ENCODE results near the gene PRADC1.

- TF ChIP-seq, protein P1, sequence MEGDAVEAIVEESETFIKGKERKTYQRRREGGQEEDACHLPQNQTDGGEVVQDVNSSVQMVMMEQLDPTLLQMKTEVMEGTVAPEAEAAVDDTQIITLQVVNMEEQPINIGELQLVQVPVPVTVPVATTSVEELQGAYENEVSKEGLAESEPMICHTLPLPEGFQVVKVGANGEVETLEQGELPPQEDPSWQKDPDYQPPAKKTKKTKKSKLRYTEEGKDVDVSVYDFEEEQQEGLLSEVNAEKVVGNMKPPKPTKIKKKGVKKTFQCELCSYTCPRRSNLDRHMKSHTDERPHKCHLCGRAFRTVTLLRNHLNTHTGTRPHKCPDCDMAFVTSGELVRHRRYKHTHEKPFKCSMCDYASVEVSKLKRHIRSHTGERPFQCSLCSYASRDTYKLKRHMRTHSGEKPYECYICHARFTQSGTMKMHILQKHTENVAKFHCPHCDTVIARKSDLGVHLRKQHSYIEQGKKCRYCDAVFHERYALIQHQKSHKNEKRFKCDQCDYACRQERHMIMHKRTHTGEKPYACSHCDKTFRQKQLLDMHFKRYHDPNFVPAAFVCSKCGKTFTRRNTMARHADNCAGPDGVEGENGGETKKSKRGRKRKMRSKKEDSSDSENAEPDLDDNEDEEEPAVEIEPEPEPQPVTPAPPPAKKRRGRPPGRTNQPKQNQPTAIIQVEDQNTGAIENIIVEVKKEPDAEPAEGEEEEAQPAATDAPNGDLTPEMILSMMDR (IDR thresholded peaks at IDR 0.05): no peak
- TF ChIP-seq POLR2A (IDR thresholded peaks at IDR 0.05) (no peak), POLR2AphosphoS5 (IDR thresholded peaks at IDR 0.05) (no peak)
These were observed 34.0 kb upstream of the PRADC1 start for GRCh38 chr2:73267008-73267407.

Measured in prostate gland (tissue), 2 donors.